Stimulated activated CD8-positive, alpha-beta memory T cell treated with anti-CD3 and anti-CD28 coated beads, Interleukin-4, amount 100 ng/mL, for 48 hours (primary cell): ENCODE data around the gene CHMP4B.
"Not testable (repeated sequence)": the region's sequence is repeated elsewhere in the genome, so short reads cannot be mapped to it uniquely, and the experiment has no call there.

Experiments
- DNase-seq: peaks from one replicate; pipeline ENCODE4 v3.0.0-alpha.2; 2020

The CHMP4B gene

DNA sequence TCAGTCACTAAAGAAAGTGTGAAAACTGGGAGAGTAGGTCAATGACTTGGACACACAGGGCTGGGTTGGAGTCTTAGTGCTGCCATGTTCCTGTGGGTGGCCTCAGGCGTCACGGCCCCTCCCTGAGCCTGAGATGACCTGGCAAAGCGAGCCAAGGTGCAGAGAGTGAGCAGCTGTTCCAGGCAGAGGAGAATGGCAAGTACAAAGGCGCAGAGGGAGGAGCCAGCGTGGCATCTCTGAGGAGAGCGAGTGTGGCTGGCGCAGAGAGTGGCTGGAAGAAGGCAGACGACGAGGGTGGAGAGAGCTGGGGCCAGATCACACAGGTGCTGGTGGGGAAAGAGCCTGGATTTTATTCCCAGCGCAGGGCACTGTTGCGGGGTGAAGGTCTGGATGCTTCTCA is 20.6 kb upstream of the CHMP4B start:
- no peak for DNase-seq

DNA sequence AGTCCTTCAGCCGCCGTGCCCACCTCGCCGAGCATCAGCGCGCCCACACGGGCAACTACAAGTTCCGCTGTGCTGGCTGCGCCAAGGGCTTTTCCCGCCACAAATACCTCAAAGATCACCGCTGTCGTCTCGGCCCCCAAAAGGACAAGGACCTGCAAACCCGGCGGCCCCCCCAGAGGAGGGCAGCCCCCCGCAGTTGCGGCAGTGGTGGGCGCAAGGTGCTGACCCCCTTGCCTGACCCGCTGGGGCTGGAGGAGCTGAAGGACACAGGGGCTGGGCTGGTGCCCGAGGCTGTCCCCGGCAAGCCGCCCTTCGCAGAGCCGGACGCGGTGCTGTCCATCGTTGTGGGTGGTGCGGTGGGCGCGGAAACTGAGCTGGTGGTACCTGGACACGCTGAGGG is 20.1 kb upstream of the CHMP4B start:
- DNase-seq = no peak

DNA sequence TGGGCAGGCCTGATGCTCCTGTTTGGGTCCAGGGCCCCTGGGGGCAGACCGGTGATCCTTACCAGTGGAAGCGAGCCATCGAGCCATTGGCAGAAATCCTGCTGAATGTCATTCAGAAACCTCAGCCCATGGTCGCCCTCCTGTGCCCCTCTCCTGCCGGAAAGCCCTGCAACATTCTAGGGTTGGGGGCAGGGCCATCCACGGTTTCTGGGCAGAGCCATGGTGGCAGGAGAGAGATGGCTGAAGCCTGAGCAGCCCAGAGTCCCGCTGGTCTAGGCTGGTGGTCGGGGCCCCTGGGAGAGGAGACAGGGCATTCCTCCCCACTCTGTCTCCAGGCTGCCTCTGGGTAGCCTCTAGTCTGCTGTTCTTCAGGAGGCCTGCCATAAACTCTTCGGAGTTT is 19.6 kb upstream of the CHMP4B start:
- DNase-seq = no peak

- peak; percentile 80 for DNase-seq
Measured at GRCh38 chr20:33791959-33792597, 19.1 kb upstream of the CHMP4B start.

DNA sequence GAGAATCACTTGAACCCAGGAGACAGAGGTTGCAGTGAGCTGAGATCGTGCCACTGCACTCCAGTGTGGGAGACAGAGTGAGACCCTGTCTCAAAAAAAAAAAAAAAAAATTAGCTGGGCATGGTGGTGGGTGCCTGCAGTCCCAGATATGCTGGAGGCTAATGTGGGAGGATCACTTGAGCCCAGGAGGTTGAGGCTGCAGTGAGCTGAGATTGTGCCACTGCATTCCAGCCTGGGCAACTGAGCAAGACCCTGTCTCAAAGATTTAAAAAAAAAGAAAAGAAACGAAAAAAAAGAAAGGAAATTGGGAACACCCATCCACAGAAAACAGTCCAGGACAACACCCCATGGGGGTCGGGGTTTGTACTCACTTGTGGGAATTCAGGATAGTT is 18.6 kb upstream of the CHMP4B start:
- DNase-seq = not testable (repeated sequence)

DNA sequence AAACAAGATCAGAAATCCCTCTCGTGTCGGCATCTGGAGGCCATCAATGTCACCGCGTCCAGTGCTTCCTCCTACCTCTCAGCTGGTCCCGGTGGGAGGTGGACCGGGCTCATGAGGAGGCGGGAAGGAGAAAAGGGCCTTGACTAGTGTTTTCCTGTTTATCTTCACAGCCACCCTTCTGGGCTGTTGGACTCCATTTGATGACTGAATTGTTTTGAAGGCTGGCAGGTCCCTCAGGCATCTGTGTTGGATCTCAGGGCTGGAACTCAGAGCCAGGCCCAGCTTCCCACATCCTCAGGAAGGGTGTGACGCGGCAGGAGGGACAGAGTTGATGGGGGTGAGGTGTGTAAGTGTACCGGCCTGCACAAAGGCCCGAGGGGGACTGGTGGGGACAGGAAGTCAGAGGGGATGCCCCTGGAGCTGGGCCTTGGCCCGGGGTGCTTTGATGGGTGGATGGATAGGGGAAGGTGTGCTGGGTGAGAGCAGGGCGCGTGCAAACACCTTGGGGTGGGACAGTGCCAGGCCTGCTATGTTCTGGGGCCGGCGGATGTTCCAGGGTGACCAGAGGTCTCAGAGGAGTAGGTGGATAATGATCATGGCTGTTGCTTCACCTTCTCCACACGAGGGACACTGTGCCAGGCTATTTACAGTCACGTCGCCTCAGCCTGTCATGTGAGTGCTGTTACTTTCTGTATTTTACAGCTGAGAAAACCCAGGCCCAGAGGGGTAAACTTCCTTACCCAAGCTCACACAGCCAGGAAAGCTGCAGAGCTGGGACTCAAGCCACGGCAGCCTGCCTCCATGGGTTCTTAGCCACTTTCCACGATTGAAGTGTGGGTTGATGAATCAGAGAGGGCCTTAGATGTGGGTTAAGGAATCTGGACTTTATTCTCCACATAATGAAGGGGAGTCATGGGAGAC is 17.9 kb upstream of the CHMP4B start:
- no peak for DNase-seq

GRCh38 chr20:33796263-33796906 is 14.8 kb upstream of the CHMP4B start:
- no peak for DNase-seq

DNA sequence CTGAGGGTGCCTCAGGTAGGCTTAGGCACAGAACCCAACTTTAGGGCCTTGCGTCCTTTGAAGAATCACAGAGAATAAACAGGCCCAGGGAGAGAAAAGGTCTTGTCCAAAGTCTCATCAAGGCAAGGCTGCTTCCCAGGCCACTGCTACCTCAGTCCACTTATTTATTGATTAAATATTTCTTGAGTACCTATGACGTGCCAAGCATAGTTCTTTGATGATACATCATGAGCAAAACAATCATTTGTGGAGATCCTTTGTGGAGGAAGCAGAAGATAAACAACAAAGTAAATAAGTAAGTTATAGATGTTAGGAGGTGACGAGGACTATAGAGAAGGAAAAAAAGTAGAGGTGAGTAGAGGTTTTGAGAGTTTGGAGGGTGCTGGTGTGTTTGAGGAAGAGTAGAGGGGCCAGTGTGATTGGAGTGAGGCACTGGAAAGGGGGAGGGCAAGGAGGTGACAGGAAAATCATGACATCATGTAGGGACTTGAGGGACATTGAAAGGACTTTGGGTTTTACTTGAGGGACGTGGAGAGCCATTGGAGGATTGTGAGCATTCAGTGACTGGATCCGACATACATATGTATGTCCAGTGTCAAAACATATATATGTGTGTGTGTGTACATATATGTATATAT is 14.1 kb upstream of the CHMP4B start:
- no peak for DNase-seq

GRCh38 chr20:33798444-33798843 is 12.7 kb upstream of the CHMP4B start:
- no peak for DNase-seq

GRCh38 chr20:33803921-33804337 is 7.2 kb upstream of the CHMP4B start:
- DNase-seq = no peak

DNA sequence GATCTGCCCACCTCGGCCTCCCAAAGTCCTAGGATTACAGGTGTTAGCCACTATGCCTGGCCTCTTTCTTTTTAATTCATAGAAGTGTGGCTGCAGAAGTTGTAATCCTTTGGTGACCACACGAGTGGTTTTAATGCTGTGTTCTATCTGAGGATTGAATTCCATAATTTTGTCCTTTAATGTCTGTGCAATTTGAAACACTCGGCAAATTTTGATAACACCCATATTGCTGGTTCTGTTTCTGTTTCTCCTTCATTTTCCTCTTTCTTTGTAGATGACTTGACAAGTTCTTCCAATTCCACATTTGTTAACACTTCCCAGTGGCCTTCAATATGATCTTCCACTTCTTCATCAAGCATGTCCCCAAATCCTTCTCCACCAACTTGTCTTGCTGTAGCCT is 2.8 kb upstream of the CHMP4B start:
- DNase-seq = no peak

GRCh38 chr20:33810259-33810658 is 889 bp upstream of the CHMP4B start:
- DNase-seq = no peak

DNA sequence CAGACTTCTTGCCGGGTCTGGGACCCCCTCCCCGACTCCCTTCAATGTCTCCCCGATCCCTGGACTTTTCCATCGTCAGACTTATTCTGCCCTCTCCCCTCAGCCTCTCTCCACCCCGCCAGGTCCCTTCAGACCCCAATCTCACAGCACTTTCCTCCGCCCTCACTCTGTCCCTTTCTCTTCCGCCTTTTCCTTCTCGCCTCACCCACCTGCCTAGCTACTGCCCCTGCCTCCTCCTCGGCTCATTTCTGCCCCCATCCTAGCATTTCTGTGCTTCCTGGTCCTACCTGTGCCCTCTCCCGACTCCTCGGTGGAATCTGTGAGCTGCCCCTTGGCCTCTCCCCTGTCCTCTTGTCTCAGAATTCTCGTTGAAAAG is 616 bp downstream of the CHMP4B start:
- no peak for DNase-seq

- DNase-seq = peak; percentile 68
Measured at GRCh38 chr20:33812152-33812849, 1.2 kb downstream of the CHMP4B start.

DNA sequence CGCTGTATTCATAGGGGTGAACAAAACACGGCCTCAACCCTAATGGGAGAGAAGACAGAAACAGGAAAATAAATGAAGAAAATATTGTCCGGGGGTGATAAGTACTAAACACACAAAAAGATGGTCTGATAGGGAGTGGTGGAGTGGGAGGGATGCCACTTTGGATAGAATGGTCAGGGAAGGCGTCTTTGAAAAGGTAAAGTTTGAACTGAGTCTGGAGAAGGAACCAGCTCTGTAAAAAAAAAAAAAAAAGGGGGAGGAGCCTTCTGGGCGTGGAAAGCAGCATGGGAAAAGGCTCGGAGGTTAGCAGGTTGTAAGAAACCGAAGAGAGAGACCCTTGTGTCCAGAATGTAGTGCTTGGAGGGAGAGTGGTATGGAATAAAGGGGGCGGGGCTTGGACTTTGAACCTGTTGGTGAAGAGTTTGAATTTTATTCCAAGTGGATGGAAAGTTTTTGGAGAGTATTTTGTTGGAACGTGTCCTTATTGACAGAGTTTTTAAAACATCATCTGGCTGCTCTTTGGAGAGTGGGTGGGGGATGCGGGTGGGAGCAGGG is 1.8 kb downstream of the CHMP4B start:
- no peak for DNase-seq

GRCh38 chr20:33814238-33814712 is 3.1 kb downstream of the CHMP4B start:
- DNase-seq = peak; percentile 27

DNA sequence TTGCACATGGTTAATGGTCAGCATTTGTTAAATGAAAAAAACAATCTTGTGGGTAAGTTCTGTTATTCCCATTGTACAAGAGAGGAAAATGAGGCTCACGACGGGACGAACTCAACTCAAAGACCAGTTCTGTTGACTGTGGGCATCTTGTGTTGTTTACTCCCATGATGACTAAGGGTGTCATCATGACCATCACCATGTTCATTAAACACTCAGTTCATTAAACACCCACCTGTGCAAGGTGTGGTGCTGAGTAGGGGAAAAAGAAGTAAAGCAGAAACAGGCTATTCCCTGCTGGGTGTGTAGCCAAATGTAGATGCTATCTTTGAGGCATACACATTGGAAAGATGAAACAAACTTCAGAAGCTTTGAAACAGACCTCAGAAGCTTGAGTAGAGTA is 4.5 kb downstream of the CHMP4B start:
- no peak for DNase-seq

DNA sequence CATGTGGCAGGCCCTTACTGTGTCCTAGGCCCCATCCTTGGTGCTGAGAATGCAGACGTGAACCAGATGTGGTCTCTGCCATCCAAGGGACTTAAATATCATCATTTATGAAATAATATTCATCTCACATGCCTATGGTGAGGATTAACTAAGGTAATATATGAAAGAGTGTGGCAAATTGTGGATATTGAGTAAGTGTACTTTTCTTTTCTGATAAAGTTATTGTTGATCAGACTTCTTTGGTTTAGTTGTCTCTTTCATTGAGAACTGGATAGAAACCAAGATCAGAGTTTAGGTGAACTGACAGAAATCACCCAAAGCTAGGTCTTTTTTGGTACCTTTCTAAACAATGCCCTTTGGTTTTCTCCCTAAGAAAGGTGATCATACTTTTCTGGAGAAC is 5.0 kb downstream of the CHMP4B start:
- no peak for DNase-seq

- DNase-seq = no peak
Measured at GRCh38 chr20:33817411-33817810, 6.3 kb downstream of the CHMP4B start.

DNA sequence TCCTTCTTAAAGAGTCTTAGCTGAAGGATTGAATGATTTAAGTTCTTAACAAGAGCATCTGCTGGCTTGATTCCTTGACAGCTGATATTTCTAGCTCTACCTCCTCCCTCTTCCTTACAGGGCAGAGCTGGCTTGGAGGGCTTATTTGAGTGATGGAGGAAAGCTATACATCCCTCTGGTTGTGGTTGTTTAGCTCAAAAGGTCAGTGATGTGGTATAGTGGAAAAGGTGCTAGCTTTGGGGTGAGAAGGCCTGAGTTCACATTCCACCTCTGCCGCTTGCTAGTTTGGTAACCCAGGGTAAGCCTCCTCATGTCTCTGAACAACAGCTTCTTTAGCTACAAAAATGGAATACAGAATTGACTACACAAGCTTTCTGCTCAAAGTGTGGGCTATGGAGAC is 8.3 kb downstream of the CHMP4B start:
- no peak for DNase-seq

DNA sequence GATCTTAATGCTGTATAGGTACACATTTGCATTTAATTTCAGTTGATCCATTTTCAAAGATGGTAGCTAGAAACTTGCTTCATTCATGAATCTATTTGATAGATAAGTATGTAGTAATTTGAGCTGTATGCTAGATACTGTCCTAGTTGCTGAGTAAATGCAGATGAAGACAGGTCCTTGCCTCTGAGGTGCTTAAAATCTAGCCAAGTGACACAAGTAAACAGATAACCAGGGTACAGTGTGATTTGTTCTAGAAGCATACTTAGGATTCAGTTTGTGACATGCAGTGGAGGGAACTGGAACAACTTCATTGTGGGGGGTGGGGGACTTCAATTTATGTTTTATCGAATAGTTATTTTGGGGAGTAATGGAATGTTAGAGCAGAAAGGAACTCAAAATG is 9.2 kb downstream of the CHMP4B start:
- no peak for DNase-seq

GRCh38 chr20:33821270-33821836 is 10.2 kb downstream of the CHMP4B start:
- no peak for DNase-seq
